Upper lobe of right lung (tissue), 1 donor: ENCODE data around the gene SLC5A11. TPM values are rescaled to one million over a fixed set of nuclear protein-coding genes. Genes with fewer than 3 reads are reported as not detected.

Experiments used
- ATAC-seq: fragments of 200-7000 bp; cut with Tn5 transposase; one replicate; pipeline ENCODE4 v1.9.1; 2020; ENCODE audit warnings: mild to moderate bottlenecking, moderate library complexity
- DNase-seq: peaks from one replicate; pipeline ENCODE4 v3.0.0-alpha.2; 2020
- H3K27ac ChIP-seq: fragments of 200-600 bp; one replicate; pipeline ENCODE4 v1.8.0; 2022
- H3K27me3 ChIP-seq: fragments of 200-600 bp; one replicate; pipeline ENCODE4 v1.8.0; 2022; ENCODE audit warnings: mild to moderate bottlenecking
- H3K36me3 ChIP-seq: fragments of 200-600 bp; one replicate; pipeline ENCODE4 v1.8.0; 2022
- H3K4me1 ChIP-seq: fragments of 200-600 bp; one replicate; pipeline ENCODE4 v1.8.0; 2022
- H3K4me3 ChIP-seq: fragments of 200-600 bp; one replicate; pipeline ENCODE4 v1.8.0; 2022; ENCODE audit warnings: mild to moderate bottlenecking
- H3K9me3 ChIP-seq: fragments of 200-600 bp; one replicate; pipeline ENCODE4 v1.8.0; 2022
- CTCF ChIP-seq: fragments of 200-600 bp; IDR thresholded peaks from one replicate; pipeline ENCODE4 v1.8.0; 2022; ENCODE audit warnings: antibody characterized with exemption
- intact Hi-C: fragments of 100-400 bp; cut with DNase I; formaldehyde crosslinking; loops from one replicate; pipeline ENCODE4 v1.11.0; 2022
- total RNA-seq: library from RNA; stranded (reverse); fragmentation: NEBNext Ultra II Directional; extraction: Animal tissue kit (Norgen Biotek cat#: 25700); gene quantifications from one replicate; pipeline ENCODE4 v1.2.1, GENCODE V29; 2021
- donor health status: DM: no; HTN: yes; CAD: no; lungs with severe emphysema.

SLC5A11 gene
- total RNA-seq, 1 donor from 2014 or later: not detected

- no peaks in the 10 kb centered on the region for H3K27me3 ChIP-seq
- intact Hi-C loops: no loop called here
- ATAC-seq (no peak), DNase-seq (no peak)
- no peaks in the 10 kb centered on the region for H3K9me3 ChIP-seq
- TF ChIP-seq CTCF: no peak
- no peak overlapping the region for H3K4me3 ChIP-seq
- no peaks in the 10 kb centered on the region for H3K4me1 ChIP-seq
- H3K36me3 ChIP-seq: no peaks in the 10 kb centered on the region
- H3K27ac ChIP-seq: no peak overlapping the region
Observed at GRCh38 chr16:24906901-24907300, 61.1 kb downstream of the SLC5A11 start.

- Histone ChIP-seq H3K36me3 (no peaks in the 10 kb centered on the region), H3K27ac (no peak overlapping the region), H3K4me3 (no peak overlapping the region), H3K27me3 (no peaks in the 10 kb centered on the region), H3K4me1 (no peaks in the 10 kb centered on the region), H3K9me3 (no peaks in the 10 kb centered on the region)
- ATAC-seq: no peak
- DNase-seq: no peak
- TF ChIP-seq CTCF: no peak
- intact Hi-C loops: no loop called here
Observed at GRCh38 chr16:24908716-24909115, 63.0 kb downstream of the SLC5A11 start.

- no peaks in the 10 kb centered on the region for H3K4me1 ChIP-seq
- TF ChIP-seq CTCF: no peak
- no peaks in the 10 kb centered on the region for H3K27me3 ChIP-seq
- ATAC-seq (no peak), DNase-seq (no peak)
- intact Hi-C loops: no loop called here
- no peak overlapping the region for H3K4me3 ChIP-seq
- H3K27ac ChIP-seq: no peak overlapping the region
- H3K36me3 ChIP-seq: no peaks in the 10 kb centered on the region
- H3K9me3 ChIP-seq: no peaks in the 10 kb centered on the region
Observed at GRCh38 chr16:24909856-24910255, 64.1 kb downstream of the SLC5A11 start.

- intact Hi-C loops: no loop called here
- H3K36me3 ChIP-seq: peaks cover 28% of the 10 kb centered on the region
- H3K9me3 ChIP-seq: no peaks in the 10 kb centered on the region
- no peak for ATAC-seq
- H3K4me3 ChIP-seq: no peak overlapping the region
- no peak for TF ChIP-seq CTCF
- DNase-seq: no peak
- H3K27me3 ChIP-seq: no peaks in the 10 kb centered on the region
- no peak overlapping the region for H3K27ac ChIP-seq
- H3K4me1 ChIP-seq: no peaks in the 10 kb centered on the region
Observed at GRCh38 chr16:24915019-24915418, 69.3 kb downstream of the SLC5A11 start.

- no peak for DNase-seq
- no peak for ATAC-seq
- H3K4me1 ChIP-seq: no peaks in the 10 kb centered on the region
Observed at GRCh38 chr16:24915576-24915975, 69.8 kb downstream of the SLC5A11 start.

More at GRCh38 chr16:24915576-24915975, 69.8 kb downstream of the SLC5A11 start:
- Histone ChIP-seq H3K9me3 (no peaks in the 10 kb centered on the region), H3K27ac (no peak overlapping the region), H3K27me3 (no peaks in the 10 kb centered on the region), H3K36me3 (peaks cover 33% of the 10 kb centered on the region), H3K4me3 (no peak overlapping the region)
- TF ChIP-seq CTCF: no peak
- intact Hi-C loops: no loop called here
